ENCODE data around the gene ULBP1.
"Not testable (repeated sequence)": the region's sequence is repeated elsewhere in the genome, so short reads cannot be mapped to it uniquely, and the experiment has no call there.

ULBP1 gene

GRCh38 chr6:149953934-149954327 is 9.8 kb upstream of the ULBP1 start:
- not testable (repeated sequence) for DNase-seq (ENCODE audit: low read depth)

DNA sequence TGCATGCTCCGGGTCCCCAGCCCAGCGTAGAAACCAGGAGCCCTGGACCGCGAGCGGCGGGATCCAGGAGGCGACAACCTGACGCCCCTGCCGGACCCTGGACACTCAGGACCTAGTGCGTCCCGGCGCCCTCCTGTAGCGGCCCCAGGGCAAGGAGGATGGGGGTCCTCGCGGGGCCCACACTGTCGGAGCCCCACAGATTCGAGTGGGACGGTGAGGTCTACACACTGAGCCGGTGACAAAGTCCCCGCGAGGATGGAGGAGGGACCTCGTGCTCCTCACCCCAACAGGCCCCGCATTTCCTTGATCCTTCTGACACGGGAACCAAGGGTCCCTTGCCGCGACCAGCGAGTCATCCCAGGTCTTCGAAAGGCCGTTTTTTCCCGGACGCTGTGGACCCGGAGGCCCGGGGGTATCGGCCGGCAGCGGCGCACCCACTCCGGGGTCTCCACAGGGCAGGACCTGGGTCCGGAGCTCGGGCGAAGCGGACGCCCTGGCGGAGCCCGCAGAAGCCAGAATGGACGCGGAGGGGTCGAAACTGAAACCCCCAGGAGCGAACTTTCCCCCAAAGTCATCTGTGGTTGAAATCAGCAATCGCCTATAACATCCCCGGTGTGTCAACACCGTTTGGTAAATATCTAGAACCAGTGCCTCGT is 9.3 kb upstream of the ULBP1 start:
- DNase-seq (ENCODE audit: low read depth): not testable (repeated sequence)

DNA sequence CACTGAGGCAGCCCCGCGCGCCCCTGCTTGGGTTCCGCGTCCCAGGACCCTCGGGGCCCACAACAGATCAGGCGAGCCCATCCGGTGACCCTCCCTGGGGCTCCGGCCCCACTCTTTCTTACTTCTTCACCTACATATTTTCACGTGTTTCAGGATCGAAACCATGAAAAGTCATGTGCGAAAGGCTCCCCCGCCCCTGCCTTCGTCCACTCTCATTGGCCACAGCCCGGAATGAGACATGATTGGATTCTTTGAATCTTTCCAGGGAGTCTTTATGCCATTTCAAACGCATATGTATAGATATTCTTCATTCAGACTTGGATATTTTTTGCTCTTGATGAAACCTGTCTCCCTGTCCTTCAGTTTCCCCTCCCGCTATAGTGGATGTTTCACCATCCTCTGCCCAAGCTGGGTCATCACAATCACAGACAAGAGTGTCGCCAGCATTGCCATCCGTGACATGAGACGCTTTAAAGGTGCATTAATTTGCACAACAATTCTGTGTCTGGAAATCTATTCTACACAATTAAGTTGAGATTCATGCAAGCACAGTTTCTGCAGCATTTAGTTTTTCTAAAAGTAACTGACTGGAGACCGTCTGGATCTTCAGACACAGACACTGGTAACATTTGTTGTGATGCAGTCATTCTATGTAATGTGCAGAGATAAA is 8.6 kb upstream of the ULBP1 start:
- DNase-seq (ENCODE audit: low read depth): not testable (repeated sequence)

DNA sequence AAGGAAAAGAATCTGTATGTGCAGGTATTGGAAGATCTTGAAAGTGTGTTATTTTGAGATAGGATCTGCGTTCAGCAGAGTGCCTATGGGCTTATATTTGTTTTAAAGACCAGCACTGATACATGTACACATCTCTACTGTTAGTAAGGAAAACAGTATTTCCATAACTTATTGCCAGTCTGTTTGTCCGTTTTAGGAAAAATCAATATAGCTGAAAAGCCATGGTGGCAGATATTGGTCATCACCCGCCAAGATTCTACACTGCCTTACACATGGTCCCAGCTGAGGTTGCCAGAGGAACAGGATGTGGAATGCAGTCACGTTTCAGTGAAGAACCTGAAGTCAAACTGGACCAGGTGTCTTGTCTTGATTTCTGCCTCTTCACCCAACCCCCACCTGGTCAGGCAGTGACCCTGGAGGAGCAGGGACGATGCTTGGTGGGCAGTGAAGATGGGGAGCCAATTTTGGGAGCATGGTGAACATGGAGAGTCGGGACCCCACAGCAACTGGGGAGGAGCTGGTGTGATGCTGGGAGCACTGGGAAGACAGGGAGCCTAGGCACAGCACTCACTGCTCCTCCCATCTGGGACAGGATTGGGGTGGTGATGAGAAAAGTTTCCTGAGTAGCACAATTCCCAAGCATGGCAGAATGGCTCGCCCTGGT is 8.0 kb upstream of the ULBP1 start:
- DNase-seq (ENCODE audit: low read depth): not testable (repeated sequence)

DNA sequence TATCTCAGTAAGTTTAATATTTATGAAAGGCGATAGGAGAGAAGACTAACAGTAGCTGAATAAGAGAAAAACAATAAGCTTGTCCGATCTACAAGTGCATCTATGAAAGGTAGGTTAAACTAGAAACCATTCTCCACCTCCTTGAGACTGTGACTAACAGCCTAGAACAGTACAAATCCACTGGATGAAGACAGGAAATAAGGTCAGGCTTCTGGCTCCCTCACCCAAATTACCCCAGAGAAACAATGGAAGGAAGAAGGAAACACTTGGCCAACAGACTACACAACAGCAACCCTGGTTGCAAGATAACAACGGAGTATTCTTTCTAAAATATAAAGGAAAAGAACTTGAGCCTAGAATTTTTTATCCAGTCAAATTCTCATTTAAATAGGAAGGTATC is 5.6 kb upstream of the ULBP1 start:
- not testable (repeated sequence) for DNase-seq (ENCODE audit: low read depth)

DNA sequence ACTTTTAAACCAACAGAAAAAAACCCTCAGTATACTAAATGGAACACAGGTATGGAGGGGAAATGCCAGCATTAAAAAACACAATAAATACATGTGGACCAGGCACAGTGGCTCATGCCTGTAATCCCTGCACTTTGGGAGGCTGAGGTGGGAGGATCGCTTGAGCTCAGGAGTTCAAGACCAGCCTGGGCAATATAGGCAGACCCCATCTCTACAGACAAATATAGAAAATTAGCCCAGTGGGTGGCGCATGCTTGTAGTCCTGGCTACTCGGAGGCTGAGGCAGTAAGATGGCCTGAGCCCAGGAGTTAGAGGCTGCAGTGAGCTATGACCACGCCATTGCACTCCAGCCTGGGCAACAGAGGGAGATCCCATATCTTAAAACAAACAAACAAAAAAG is 3.9 kb upstream of the ULBP1 start:
- DNase-seq (ENCODE audit: low read depth): not testable (repeated sequence)

- no peak for DNase-seq (ENCODE audit: low read depth)
These were observed 3.3 kb upstream of the ULBP1 start for GRCh38 chr6:149960488-149960887.

- no peak for DNase-seq (ENCODE audit: low read depth)
These were observed 1.9 kb upstream of the ULBP1 start for GRCh38 chr6:149961728-149962425.

- no peak for DNase-seq (ENCODE audit: low read depth)
These were observed 1.1 kb upstream of the ULBP1 start for GRCh38 chr6:149962461-149963211.

DNA sequence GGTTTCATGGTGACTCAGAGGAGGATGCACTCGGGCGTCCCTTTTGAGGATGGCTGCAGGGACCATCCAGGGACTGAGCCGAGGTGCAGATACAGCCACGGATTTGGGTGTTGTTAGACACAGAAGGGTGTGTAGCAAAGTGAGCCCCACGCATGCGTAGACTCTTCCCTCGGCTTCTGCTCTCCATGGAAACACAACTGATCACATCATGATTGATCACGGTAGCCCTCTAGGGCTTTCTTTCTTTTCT is 606 bp upstream of the ULBP1 start:
- no peak for DNase-seq (ENCODE audit: low read depth)

DNA sequence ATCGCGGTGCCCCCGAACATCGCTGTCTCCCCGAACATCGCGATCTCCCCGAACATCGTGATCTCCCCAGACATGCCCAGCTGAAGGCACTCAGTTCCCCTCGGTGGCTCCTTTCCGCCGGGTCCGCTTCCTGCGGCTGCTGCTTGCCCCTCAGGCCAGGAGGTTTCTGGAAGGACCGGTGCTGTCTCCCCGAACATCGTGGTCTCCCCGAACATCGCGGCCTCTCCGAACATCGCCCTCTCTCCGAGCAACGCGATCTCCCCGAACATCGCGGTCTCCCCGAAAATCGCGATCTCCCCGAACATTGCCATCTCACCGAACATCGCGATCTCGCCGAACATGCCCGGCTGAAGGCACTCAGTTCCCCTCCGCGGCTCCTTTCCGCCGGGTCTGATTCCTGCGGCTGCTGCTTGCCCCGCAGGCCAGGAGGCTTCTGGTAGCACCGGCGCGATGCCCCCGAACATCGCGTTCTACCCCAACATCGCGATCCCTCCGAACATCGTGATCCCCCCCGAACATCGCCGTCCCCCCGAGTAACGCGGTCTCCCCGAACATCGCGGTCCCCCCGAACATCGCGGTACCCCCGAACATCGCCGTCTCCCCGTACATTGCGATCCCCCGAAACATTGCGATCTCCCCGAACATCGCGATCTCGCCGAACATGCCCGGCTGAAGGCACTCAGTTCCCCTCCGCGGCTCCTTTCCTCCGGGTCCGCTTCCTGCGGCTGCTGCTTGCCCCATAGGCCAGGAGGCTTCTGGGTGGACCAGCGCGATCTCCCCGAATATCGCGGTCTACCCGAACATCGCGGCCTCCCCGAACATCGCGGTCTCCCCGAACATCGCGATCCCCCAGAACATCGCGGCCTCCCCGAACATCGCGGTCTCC is 808 bp downstream of the ULBP1 start:
- DNase-seq (ENCODE audit: low read depth): no peak

DNA sequence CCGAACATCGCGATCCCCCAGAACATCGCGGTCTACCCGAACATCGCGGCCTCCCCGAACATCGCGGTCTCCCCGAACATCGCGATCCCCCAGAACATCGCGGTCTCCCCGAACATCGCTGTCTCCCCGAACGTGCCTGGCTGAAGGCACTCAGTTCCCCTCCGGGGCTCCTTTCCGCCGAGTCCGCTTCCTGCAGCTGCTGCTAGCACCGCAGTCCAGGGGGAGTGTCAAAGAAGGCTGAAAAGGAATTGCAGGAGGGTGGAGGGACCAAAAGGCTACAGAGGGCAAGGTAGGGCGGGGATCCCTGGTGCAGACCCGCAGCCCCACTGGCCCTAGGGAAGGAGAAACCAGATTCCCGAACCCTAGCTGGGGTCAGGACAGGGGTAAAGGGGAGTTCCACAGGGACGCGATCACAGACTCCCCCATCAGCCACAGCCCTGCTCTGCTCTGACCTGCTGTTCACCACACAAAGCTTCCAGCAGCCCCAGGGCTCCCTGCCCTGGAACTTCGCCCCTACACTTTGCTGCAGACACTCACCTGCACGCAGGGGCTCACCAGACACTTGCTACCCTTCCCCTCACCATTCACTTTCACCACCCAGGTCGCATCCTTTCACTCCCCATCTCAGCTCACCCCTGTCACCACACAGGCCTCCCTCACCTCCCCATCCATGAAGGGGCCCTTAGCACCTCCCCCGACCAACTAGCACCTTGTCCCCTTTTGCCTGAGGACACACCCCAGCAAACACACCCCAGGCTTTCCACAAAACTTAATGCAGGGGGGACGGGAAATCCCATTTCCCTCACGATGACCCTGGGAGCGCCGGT is 1.7 kb downstream of the ULBP1 start:
- DNase-seq (ENCODE audit: low read depth): no peak

GRCh38 chr6:149966319-149966718 is 2.6 kb downstream of the ULBP1 start:
- DNase-seq (ENCODE audit: low read depth): not testable (repeated sequence)

DNA sequence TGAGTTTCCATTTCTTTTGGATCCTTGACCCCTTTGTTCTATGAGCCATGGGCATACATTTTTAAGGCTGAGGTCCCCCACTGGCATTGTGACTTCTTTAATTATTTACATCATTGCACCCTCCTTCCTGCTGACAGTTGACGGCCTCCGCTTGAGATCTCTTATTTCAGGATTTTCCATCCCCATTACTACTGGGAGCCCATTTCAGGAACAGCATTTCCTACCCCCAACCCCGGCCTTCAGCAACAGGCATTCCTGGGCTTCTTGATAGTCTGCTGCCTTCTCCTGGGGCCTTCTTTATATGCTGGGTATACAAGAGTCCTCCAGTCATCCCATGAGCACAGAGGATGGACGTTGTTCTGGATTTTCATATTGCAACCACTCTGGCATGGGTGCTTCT is 3.8 kb downstream of the ULBP1 start:
- DNase-seq (ENCODE audit: low read depth): no peak

GRCh38 chr6:149967999-149968398 is 4.3 kb downstream of the ULBP1 start:
- DNase-seq (ENCODE audit: low read depth): not testable (repeated sequence)

DNA sequence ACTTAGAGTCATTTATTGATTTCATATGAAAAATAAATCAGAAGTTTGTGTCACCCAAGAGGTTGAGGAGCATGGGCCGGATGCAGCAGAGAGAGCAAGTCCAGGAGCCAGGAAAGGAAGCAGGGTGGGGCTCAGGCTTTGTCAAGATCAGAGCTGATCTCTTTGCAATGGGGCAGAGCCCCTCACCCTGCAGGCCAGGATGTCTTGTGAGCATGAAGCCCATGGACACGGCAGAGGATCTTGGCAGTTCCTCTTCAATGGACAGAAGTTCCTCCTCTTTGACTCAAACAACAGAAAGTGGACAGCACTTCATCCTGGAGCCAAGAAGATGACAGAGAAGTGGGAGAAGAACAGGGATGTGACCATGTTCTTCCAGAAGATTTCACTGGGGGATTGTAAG is 5.2 kb downstream of the ULBP1 start:
- DNase-seq (ENCODE audit: low read depth): not testable (repeated sequence)

- no peak for DNase-seq (ENCODE audit: low read depth)
These were observed 5.9 kb downstream of the ULBP1 start for GRCh38 chr6:149969635-149970034.

DNA sequence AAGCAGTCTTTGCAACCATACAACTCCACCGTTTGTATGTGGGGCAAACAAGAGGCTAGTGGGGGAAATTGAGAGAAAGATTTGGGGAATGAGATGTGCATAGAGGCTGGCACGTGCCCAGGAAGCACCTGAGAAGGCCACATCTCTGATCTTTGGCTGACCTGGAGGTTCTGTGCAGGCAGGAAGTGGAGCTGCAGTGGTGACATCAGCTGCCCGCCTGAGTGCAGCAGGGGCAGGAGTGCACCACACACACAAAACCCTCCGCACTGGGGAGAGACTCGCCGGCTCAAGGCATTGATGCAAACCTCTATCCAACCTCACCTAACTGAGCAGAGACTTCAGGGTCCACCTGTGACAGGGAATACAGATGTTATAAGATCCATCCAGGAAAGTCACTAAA is 10.7 kb downstream of the ULBP1 start:
- not testable (repeated sequence) for DNase-seq (ENCODE audit: low read depth)

DNA sequence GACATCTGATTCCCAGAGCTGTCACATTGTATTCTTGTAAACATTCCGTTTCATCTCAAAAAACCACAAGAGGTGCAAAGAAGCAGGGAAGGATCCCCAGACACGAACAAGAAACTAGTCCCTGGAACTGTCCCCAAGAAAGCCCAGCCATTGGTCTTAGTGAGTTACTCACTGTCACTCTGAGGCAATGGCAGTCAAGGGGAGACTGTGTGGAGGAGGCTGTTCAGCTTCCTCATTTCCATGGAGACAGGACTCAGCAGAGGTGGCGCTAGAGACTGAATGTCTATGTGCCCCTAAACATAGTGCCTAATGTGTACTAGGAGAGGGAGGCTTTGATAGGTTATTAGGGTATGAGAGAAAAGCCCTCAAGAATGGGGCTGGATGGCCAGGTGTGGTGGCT is 11.1 kb downstream of the ULBP1 start:
- DNase-seq (ENCODE audit: low read depth): no peak

GRCh38 chr6:149975400-149975799 is 11.7 kb downstream of the ULBP1 start:
- no peak for DNase-seq (ENCODE audit: low read depth)

Measured in stimulated activated CD8-positive, alpha-beta memory T cell treated with anti-CD3 and anti-CD28 coated beads, Interleukin-15, amount 100 ng/mL, for 1 hour (primary cell).